ENCODE data around the gene MBD3L2B. TPM values are rescaled to one million over a fixed set of nuclear protein-coding genes. Genes with fewer than 3 reads are reported as not detected.

The MBD3L2B gene
- total RNA-seq, 2 donors from 2014 or later = not detected

DNA sequence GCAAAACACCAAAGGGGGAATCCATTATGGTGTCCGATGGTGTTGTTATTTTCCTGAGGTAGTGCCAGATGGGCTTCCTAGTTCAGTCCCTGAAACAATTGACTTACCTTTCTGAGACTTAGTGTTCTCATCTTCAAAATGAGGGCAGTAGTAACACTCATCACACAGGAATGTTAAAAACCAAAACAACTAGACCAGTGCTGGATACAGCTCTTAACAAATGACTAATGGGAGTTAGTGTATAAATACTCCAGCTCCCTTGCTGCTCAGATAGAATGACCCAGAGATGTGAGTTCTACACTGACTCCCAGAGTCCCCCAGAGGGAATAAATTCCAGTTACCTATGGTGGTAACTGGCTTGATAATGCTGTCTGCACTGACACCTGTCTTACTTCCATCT lies 49.9 kb downstream of the MBD3L2B start:
- intact Hi-C loops (cut with DNase I, micrococcal nuclease) = no loop called here
- ATAC-seq (no peak), DNase-seq (no peak)

DNA sequence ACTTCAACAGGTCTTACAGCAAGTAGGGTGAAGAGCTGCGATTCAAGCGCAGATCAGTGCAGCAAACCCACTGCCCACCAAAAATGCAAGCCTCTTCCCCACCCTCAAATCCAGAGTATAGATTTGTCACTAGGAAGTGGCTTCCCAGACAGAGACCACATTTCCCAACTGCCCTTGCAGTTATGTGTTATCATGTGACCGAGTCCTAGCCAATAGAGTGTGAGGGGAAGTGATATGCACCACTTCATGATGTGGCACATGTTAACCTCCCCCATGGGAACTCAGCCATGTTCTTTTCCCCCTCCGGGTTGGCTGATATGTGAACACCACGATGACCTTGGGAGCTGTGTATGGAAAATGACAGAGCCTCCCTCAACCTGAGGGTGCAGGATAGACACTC lies 50.8 kb downstream of the MBD3L2B start:
- intact Hi-C loops (cut with DNase I, micrococcal nuclease) = no loop called here
- no peak for ATAC-seq
- no peak for DNase-seq

DNA sequence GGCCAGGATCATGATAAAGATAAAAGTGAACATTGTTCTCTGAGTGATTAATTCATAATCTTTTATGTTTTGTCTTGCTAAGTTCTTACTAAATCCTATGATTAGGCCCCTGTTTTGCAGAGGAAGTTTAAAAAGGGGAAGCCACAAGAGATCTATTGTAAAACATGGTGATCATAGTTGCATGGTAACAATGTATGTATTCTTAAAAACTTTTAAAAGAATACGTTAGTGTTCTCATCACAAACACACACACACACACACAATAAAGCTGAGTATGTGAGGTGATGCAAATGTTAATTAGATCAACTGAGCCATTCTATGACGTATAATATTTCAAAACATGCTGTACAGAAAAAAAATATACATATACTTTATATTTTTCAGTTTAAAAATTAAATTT lies 51.2 kb downstream of the MBD3L2B start:
- ATAC-seq (no peak), DNase-seq (no peak)

DNA sequence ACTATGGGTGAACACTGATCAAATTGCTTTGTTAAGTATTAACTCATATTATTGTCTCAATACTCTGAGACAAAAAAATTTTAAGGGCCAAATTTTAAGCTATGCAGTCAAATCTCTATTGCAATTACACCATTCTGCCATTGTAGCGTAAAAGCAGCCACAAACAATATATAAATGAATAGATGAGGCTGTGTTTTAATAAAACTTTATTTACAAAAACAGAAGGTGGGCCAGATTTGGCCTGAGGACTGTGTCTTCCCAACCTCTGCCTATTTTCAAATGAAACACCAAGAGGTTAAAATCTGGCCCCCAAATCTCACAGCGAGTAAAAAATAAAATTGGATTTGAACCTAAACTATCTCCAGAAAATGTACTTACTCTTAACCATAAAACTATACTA lies 51.7 kb downstream of the MBD3L2B start:
- ATAC-seq = no peak
- intact Hi-C loops (cut with DNase I, micrococcal nuclease) = no loop called here

More for the DNA sequence above, 51.2 kb downstream of the MBD3L2B start:
- intact Hi-C loops (cut with DNase I, micrococcal nuclease) = no loop called here

More for the DNA sequence above, 51.7 kb downstream of the MBD3L2B start:
- no peak for DNase-seq

Other genes with a start within 250 kb of the MBD3L2B start
- 1 to 10 TPM; 8.2 to 8.5 TPM for gene VAV1, start 248.7 kb downstream of the MBD3L2B start, total RNA-seq
- gene ADGRE1, start 133.9 kb downstream of the MBD3L2B start, total RNA-seq = under 1 TPM; 0.24 to 0.92 TPM
- not detected for gene MBD3L5, start 9.1 kb upstream of the MBD3L2B start, total RNA-seq
- gene MBD3L4, start 18.7 kb upstream of the MBD3L2B start, total RNA-seq = not detected
- not detected for gene MBD3L2, start 27.9 kb upstream of the MBD3L2B start, total RNA-seq
- not detected for gene MBD3L3, start 37.2 kb upstream of the MBD3L2B start, total RNA-seq
- 1 to 10 TPM; 7.8 to 9.6 TPM for gene ZNF557, start 48.3 kb upstream of the MBD3L2B start, total RNA-seq

All from left colon (tissue), 2 donors.